IPS-NIHi11 (cell line): ENCODE measurements around the gene SH2B3.
"Not testable (repeated sequence)": the region's sequence is repeated elsewhere in the genome, so short reads cannot be mapped to it uniquely, and the experiment has no call there.

Experiments used
- DNase-seq: peaks from one replicate; pipeline ENCODE4 v3.0.0; 2012; ENCODE audit warnings: mixed read lengths, low spot score

The SH2B3 gene

GRCh38 chr12:111387747-111388323 lies 17.9 kb upstream of the SH2B3 start:
- DNase-seq, result no peak

GRCh38 chr12:111389635-111390034 lies 16.1 kb upstream of the SH2B3 start:
- no peak for DNase-seq

- no peak for DNase-seq
These were observed 14.8 kb upstream of the SH2B3 start for GRCh38 chr12:111390910-111391309.

- no peak for DNase-seq
These were observed 11.9 kb upstream of the SH2B3 start for GRCh38 chr12:111393700-111394300.

- no peak for DNase-seq
These were observed 11.2 kb upstream of the SH2B3 start for GRCh38 chr12:111394480-111394879.

- DNase-seq, result no peak
These were observed 10.2 kb upstream of the SH2B3 start for GRCh38 chr12:111395336-111396187.

- DNase-seq, result not testable (repeated sequence)
These were observed 9.5 kb upstream of the SH2B3 start for GRCh38 chr12:111396271-111396670.

GRCh38 chr12:111396726-111397445 lies 8.8 kb upstream of the SH2B3 start:
- DNase-seq, result peak; percentile 93

GRCh38 chr12:111398530-111398929 lies 7.2 kb upstream of the SH2B3 start:
- no peak for DNase-seq

GRCh38 chr12:111399741-111400404 lies 5.8 kb upstream of the SH2B3 start:
- not testable (repeated sequence) for DNase-seq

GRCh38 chr12:111401167-111401605 lies 4.5 kb upstream of the SH2B3 start:
- DNase-seq, result no peak

- DNase-seq, result not testable (repeated sequence)
These were observed 3.3 kb upstream of the SH2B3 start for GRCh38 chr12:111402490-111402824.

- no peak for DNase-seq
These were observed 1.2 kb upstream of the SH2B3 start for GRCh38 chr12:111404362-111405148.

- peak; percentile 94 for DNase-seq
These were observed 419 bp upstream of the SH2B3 start for GRCh38 chr12:111405149-111405858.

GRCh38 chr12:111406474-111407376 lies 1.0 kb downstream of the SH2B3 start:
- no peak for DNase-seq

GRCh38 chr12:111407377-111408115 lies 1.8 kb downstream of the SH2B3 start:
- DNase-seq, result no peak

- DNase-seq, result no peak
These were observed 2.4 kb downstream of the SH2B3 start for GRCh38 chr12:111408116-111408440.

- DNase-seq, result no peak
These were observed 3.1 kb downstream of the SH2B3 start for GRCh38 chr12:111408686-111409402.
